ACC112 (cell line): ENCODE results near the gene KBTBD4.
"Not testable (repeated sequence)": the region's sequence is repeated elsewhere in the genome, so short reads cannot be mapped to it uniquely, and the experiment has no call there.

Source experiments
- H2AFZ ChIP-seq: fragments of 200-600 bp; sonication (generic); one replicate; pipeline ENCODE4 v1.6.0; 2017; ENCODE audit warnings: antibody characterized with exemption, low read length; ENCODE audit not compliant: unreplicated experiment
- H3K27ac ChIP-seq: fragments of 200-600 bp; sonication (generic); 2 replicates; pipeline ENCODE4 v1.5.1; 2014; ENCODE audit warnings: low read depth, mild to moderate bottlenecking, antibody characterized with exemption, low read length, moderate library complexity
- H3K27me3 ChIP-seq: fragments of 200-600 bp; sonication (generic); 2 replicates; pipeline ENCODE4 v1.6.1; 2014; ENCODE audit warnings: mild to moderate bottlenecking, antibody characterized with exemption, low read length, moderate library complexity, mixed read lengths; ENCODE audit not compliant: insufficient read depth
- H3K36me3 ChIP-seq: fragments of 200-600 bp; sonication (generic); 2 replicates; pipeline ENCODE4 v1.6.1; 2016; ENCODE audit warnings: mild to moderate bottlenecking, antibody characterized with exemption, low read length, moderate library complexity, mixed read lengths; ENCODE audit not compliant: insufficient read depth
- H3K4me1 ChIP-seq: fragments of 200-600 bp; sonication (generic); one replicate; pipeline ENCODE4 v1.6.1; 2016; ENCODE audit warnings: low read length, mixed read lengths; ENCODE audit not compliant: insufficient read depth, unreplicated experiment, control insufficient read depth
- H3K4me3 ChIP-seq: fragments of 200-600 bp; sonication (generic); 2 replicates; pipeline ENCODE4 v1.5.1; 2014; ENCODE audit warnings: mild to moderate bottlenecking, low read depth, low read length
- H3K79me2 ChIP-seq: fragments of 200-600 bp; sonication (generic); one replicate; pipeline ENCODE4 v1.6.0; 2016; ENCODE audit warnings: low read length; ENCODE audit not compliant: control insufficient read depth, unreplicated experiment, insufficient read depth

KBTBD4 gene

DNA sequence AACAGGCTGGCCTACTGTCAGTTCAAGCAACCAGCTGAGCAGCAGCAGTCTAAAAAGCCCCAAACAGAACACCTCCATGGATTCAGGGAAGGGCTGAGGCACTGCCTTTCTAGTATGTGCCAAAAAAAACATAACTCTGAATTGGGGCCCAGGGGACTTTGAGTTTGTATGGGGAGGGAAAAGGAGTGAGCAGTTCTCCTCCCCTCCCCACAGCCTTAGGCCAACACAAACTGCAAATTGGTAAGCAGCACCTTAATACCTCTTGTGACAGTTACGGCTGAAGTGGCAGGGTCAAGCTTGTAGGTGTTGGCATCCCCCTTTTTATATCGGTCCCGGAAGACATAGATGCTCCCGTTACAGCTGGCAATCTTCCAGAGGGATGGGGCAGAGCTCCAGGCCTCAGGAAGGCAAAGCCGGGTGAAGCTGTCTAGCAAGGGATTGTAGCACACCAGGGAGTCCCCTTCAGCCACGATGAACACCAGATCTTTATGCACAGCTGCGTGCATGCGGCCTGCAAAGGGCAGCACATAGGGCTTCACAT is 6.0 kb downstream of the KBTBD4 start:
- H3K27ac ChIP-seq = peak overlapping the region; percentile 77

DNA sequence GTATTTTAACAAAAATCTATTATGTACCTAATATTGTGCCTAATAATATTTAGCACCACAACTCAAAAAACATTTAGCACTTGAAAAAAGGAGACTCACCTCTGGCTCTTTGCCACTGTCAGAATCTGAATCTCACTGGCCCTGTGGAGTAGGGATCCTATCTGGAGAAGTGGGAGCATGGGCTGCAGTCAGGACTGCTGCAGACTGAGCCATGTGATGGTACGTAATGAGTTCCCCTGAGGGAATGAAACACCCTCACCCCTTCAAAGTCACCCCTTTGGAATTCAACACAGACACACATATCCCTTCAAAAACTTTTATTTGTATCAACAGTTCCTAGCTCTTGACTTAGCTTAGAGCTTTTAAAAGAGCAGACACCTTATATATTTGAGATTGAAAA is 6.9 kb downstream of the KBTBD4 start:
- H3K36me3 ChIP-seq = 0 out of 2 replicates have a peak, but pooled peaks cover 9% of the 10 kb centered on the region
- H3K27ac ChIP-seq = peak overlapping the region; percentile 77
- peak overlapping the region; percentile 19; the same call in 1 of the 2 replicates for H3K4me3 ChIP-seq
- H2AFZ ChIP-seq = no peak overlapping the region
- no peaks in the 10 kb centered on the region for H3K27me3 ChIP-seq
- peaks cover 21% of the 10 kb centered on the region for H3K79me2 ChIP-seq
- peaks cover 30% of the 10 kb centered on the region for H3K4me1 ChIP-seq

More for the DNA sequence above, 6.0 kb downstream of the KBTBD4 start:
- H3K79me2 ChIP-seq = peaks cover 23% of the 10 kb centered on the region
- no peaks in the 10 kb centered on the region for H3K27me3 ChIP-seq
- H2AFZ ChIP-seq = no peak overlapping the region
- H3K4me1 ChIP-seq = peaks cover 37% of the 10 kb centered on the region
- H3K4me3 ChIP-seq = peak overlapping the region; percentile 6; the same call in 1 of the 2 replicates
- 0 out of 2 replicates have a peak, but pooled peaks cover 9% of the 10 kb centered on the region for H3K36me3 ChIP-seq

DNA sequence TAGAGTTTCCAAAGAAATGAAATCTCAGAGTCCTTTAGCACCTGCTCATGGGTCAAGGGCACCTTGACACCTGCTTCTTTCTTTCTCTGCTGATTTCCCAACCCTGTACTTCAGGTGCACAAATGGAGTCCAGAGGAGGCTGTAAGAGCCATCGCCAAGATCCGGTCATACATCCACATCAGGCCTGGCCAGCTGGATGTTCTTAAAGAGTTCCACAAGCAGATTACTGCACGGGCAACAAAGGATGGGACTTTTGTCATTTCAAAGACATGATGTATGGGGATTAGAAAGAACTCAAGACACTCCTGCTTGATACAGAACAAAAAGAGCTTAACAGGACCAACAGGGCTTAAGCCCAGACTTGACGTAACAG is 7.4 kb downstream of the KBTBD4 start:
- 0 out of 2 replicates have a peak, but pooled peaks cover 9% of the 10 kb centered on the region for H3K36me3 ChIP-seq
- peaks cover 25% of the 10 kb centered on the region for H3K79me2 ChIP-seq
- peak overlapping the region; percentile 77 for H3K27ac ChIP-seq
- peaks cover 34% of the 10 kb centered on the region for H3K4me1 ChIP-seq
- H3K4me3 ChIP-seq = no peak overlapping the region; the same call in 1 of the 2 replicates
- no peaks in the 10 kb centered on the region for H3K27me3 ChIP-seq
- H2AFZ ChIP-seq = no peak overlapping the region

DNA sequence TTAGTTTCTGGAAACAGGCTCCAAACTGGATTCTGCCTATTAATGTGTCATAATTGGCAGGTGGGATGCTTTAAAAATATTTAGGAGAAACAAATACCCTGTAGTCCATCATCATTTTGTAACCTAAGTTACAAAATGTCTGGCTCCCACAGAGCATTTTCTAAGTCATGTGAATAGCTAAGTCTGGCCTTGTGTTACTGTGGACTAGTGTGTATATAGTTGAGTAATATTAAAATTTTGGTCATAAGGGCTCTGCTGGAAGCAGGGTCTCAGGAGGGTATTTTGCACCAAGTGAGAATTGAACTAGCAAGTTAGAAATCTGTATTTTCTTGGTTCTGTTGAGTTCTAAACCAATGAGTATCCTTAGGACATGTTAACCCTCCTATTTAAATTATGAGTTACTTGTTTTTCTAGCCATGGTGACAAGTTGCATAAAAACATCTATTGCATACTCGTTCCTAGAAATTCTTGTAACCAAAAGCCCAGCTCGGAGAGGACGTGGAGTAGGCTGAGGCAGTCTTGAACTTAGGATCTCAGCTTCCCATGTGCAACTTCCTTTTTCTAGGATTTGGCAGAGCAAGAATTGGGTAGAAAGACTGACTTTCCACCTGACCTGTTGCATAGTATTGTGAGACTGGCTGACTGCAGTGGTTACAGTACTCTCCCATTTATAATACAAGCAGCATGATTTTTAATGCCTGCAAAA is 8.0 kb downstream of the KBTBD4 start:
- H3K4me1 ChIP-seq = peaks cover 34% of the 10 kb centered on the region
- no peak overlapping the region for H2AFZ ChIP-seq
- peak overlapping the region; percentile 77; the same call in 1 of the 2 replicates for H3K27ac ChIP-seq
- 0 out of 2 replicates have a peak, but pooled peaks cover 9% of the 10 kb centered on the region for H3K36me3 ChIP-seq
- peaks cover 30% of the 10 kb centered on the region for H3K79me2 ChIP-seq
- no peaks in the 10 kb centered on the region for H3K27me3 ChIP-seq
- H3K4me3 ChIP-seq = no peak overlapping the region

DNA sequence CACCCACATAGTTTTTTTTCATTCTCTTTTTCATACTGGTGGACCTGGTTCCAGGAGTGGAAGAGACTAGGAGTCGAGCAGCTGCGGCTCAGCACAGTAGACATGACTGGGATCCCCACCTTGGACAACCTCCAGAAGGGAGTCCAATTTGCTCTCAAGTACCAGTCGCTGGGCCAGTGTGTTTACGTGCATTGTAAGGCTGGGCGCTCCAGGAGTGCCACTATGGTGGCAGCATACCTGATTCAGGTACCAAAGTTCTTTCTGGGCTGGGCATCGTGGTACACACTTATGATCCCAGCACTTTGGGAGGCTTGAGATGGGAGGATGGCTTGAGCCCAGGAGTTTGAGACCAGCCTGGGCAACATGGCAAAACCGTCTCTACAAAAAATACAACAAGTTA is 9.1 kb downstream of the KBTBD4 start:
- 0 out of 2 replicates have a peak, but pooled peaks cover 9% of the 10 kb centered on the region for H3K36me3 ChIP-seq
- no peak overlapping the region for H2AFZ ChIP-seq
- no peak overlapping the region for H3K4me3 ChIP-seq
- peaks cover 38% of the 10 kb centered on the region for H3K79me2 ChIP-seq
- H3K27me3 ChIP-seq = no peaks in the 10 kb centered on the region
- no peak overlapping the region for H3K27ac ChIP-seq
- H3K4me1 ChIP-seq = peaks cover 34% of the 10 kb centered on the region

DNA sequence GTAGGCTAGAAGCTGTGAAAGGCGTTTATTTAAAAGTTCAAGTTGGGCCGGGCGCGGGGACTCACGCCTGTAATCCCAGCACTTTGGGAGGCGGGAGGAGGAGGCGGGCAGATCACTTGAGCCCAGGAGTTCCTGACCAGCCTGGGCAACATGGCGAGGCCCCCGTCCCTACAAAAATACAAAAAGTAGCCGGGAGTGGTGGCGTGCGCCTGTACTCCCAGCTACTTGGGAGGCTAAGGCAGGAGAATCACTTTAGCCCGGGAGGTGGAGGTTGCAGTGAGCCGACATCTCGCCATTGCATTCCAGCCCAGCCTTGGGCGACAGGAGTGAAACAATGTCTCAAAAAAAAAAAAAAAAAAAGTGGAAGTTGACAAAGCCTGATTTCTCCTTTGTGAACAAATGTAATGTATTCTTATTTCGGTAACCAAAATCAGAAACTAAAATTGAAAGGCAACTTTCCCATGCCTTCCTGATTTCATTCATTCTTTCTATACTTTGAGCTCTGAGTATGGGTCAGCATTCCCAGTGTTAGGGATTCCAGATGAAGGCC is 12.5 kb downstream of the KBTBD4 start:
- Histone ChIP-seq H3K36me3 (0 out of 2 replicates have a peak, but pooled peaks cover 3% of the 10 kb centered on the region), H3K27me3 (no peaks in the 10 kb centered on the region), H3K4me1 (peaks cover 11% of the 10 kb centered on the region), H3K79me2 (peaks cover 43% of the 10 kb centered on the region), H2AFZ (peak overlapping the region; percentile 99), H3K27ac (no peak overlapping the region), H3K4me3 (peak overlapping the region; percentile 100)

DNA sequence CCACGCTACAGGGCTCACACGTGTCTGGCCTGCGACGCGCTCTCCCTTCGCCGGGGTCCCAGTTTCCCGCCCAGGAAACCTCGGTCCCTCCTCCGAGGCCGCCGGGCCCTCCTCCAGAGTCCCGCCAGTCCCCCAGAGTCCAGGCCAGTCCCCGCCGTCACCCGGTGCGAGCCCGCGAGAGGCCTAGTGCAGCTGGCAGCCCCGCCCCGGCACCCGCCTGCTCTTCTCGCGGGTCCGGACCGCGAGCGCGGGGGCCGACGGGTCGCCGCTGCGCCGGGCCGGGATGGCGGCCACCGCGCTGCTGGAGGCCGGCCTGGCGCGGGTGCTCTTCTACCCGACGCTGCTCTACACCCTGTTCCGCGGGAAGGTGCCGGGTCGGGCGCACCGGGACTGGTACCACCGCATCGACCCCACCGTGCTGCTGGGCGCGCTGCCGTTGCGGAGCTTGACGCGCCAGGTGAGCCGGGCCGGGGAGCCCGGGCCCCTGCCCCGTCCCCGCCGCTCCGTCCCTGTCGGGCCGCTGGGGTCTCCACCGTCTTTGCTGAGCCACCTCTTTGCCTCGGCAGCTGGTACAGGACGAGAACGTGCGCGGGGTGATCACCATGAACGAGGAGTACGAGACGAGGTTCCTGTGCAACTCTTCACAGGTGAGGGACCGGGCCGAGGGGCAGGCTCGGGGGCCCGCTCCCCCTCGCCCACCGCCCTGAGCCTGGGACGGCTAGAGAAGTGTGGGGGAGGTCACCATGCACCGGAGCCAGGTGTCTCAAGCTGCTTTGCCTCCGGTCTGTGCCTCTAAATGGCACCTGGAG is 13.2 kb downstream of the KBTBD4 start, which contains the start of gene PTPMT1:
Gene PTPMT1 (plus strand): TSS at position 260 of the 809 bp plus-strand sequence. CDS start 24 bp downstream, at position 284.
- Histone ChIP-seq H3K27me3 (no peaks in the 10 kb centered on the region), H2AFZ (peak within 1 kb of the TSS; percentile 99), H3K27ac (peak within 1 kb of the TSS; percentile 50; the same call in 1 of the 2 replicates), H3K36me3 (0 out of 2 replicates have a peak, but pooled peaks cover 3% of the 10 kb centered on the region), H3K4me3 (peak within 1 kb of the TSS; percentile 100), H3K79me2 (peaks cover 39% of the 10 kb centered on the region), H3K4me1 (peaks cover 9% of the 10 kb centered on the region)

DNA sequence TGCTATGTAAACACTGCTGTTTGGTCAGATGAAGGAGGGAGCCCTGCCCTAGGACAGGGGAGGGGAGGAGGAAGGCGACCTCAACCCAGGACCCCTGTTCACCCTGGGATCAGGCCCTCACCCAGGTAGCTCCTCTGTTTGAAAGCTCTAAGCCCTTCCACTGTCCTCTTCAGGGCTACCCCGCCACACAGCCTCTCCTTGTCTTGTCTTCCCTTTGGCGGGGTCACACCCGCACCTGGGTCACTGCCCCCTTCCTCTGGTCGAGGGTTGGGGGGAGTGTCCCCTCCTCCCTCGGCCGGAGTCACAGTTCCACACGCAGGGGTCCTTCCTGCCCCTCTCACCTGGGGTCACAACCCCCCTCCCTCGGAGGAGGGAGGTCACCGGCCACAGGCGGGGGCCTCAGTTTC is 13.8 kb downstream of the KBTBD4 start:
- Histone ChIP-seq H3K4me3 (peak overlapping the region; percentile 100), H3K4me1 (peaks cover 14% of the 10 kb centered on the region), H2AFZ (peak overlapping the region; percentile 88), H3K27ac (peak overlapping the region; percentile 50; the same call in 1 of the 2 replicates), H3K79me2 (peaks cover 37% of the 10 kb centered on the region), H3K36me3 (0 out of 2 replicates have a peak, but pooled peaks cover 3% of the 10 kb centered on the region), H3K27me3 (no peaks in the 10 kb centered on the region)

DNA sequence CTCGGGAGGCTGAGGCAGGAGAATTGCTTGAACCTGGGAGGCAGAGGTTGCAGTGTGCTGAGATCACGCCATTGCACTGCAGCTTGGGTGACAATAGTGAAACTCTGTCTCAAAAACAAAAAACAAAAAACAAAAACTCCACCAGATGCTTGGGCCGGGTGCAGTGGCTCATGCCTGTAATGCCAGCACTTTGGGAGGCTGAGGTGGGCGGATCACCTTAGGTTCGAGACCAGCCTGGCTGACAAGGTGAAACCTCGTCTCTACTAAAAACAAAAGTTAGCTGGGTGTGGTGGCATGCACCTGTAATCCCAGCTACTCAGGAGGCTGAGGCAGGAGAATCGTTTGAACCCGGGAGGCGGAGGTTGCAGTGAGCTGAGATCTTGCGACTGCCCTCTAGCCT is 14.4 kb downstream of the KBTBD4 start:
- peaks cover 14% of the 10 kb centered on the region for H3K4me1 ChIP-seq
- not testable (repeated sequence) for H3K27ac ChIP-seq, H3K27me3 ChIP-seq, H3K36me3 ChIP-seq, H2AFZ ChIP-seq
- peaks cover 33% of the 10 kb centered on the region for H3K79me2 ChIP-seq
- H3K4me3 ChIP-seq = peak overlapping the region; percentile 33; the same call in 1 of the 2 replicates

DNA sequence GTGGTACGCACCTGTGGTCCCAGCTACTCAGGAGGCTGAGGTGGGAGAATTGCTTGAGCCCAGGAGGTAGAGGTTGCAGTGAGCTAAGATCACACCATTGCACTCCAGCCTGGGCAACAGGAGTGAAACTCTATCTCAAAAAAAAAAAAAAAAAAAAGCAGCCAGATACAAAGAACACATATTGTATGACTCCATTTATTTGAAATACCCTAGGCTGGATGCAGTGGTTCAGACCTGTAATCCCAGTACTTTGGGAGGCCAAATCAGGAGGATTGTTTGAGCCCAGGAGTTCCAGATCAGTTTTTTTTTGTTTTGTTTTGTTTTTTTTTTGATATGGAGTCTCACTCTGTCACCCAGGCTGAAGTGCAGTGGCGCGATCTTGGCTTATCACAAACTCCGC is 16.4 kb downstream of the KBTBD4 start:
- H3K4me3 ChIP-seq, H3K27ac ChIP-seq: not testable (repeated sequence)

More for the DNA sequence above, 16.4 kb downstream of the KBTBD4 start:
- not testable (repeated sequence) for H3K36me3 ChIP-seq, H3K27me3 ChIP-seq, H2AFZ ChIP-seq
- Histone ChIP-seq H3K4me1 (peaks cover 14% of the 10 kb centered on the region), H3K79me2 (peaks cover 28% of the 10 kb centered on the region)
